GM23338 (cell line): ENCODE results near the gene DIO1. TPM values are rescaled to one million over a fixed set of nuclear protein-coding genes. Genes with fewer than 3 reads are reported as not detected.

ENCODE experiments used
- ATAC-seq: fragments of 200-7000 bp; cut with Tn5 transposase; 3 replicates; pipeline ENCODE4 v1.9.1; 2020
- DNase-seq: peaks from one replicate; pipeline ENCODE4 v3.0.0-alpha.2; 2015; ENCODE audit warnings: low spot score
- H2AFZ ChIP-seq: fragments of 200-600 bp; sonication (generic); 2 replicates; pipeline ENCODE4 v1.8.0; 2016; ENCODE audit warnings: antibody characterized with exemption, mild to moderate bottlenecking, moderate library complexity
- H3F3A ChIP-seq: fragments of 200-600 bp; sonication (generic); replicated peaks from 2 replicates; pipeline ENCODE4 v1.8.0; 2017; ENCODE audit warnings: antibody characterized with exemption, mixed run types, low read depth
- H3K27ac ChIP-seq: fragments of 200-600 bp; sonication (generic); 2 replicates; pipeline ENCODE4 v1.6.1; 2016; ENCODE audit warnings: low read depth
- H3K27me3 ChIP-seq: fragments of 200-600 bp; sonication (generic); 2 replicates; pipeline ENCODE4 v1.8.0; 2016; ENCODE audit warnings: mild to moderate bottlenecking, mixed run types, moderate library complexity; ENCODE audit not compliant: insufficient read depth
- H3K36me3 ChIP-seq: fragments of 200-600 bp; sonication (generic); 2 replicates; pipeline ENCODE4 v1.8.0; 2016; ENCODE audit warnings: mild to moderate bottlenecking; ENCODE audit not compliant: insufficient read depth
- H3K4me1 ChIP-seq: fragments of 200-600 bp; sonication (generic); 2 replicates; pipeline ENCODE4 v1.8.0; 2016; ENCODE audit warnings: mild to moderate bottlenecking, moderate library complexity; ENCODE audit not compliant: insufficient read depth
- H3K4me2 ChIP-seq: fragments of 200-600 bp; sonication (generic); 2 replicates; pipeline ENCODE4 v1.7.1; 2017; ENCODE audit warnings: mixed run types
- H3K4me3 ChIP-seq: fragments of 200-600 bp; sonication (generic); 2 replicates; pipeline ENCODE4 v1.6.1; 2016; ENCODE audit warnings: mixed run types
- H3K79me2 ChIP-seq: fragments of 200-600 bp; sonication (generic); replicated peaks from 2 replicates; pipeline ENCODE4 v1.8.0; 2017; ENCODE audit warnings: mild to moderate bottlenecking; ENCODE audit not compliant: insufficient read depth
- H3K9me2 ChIP-seq: fragments of 200-600 bp; sonication (generic); 2 replicates; pipeline ENCODE4 v1.8.0; 2017; ENCODE audit not compliant: insufficient read depth
- H4K20me1 ChIP-seq: fragments of 200-600 bp; sonication (generic); replicated peaks from 2 replicates; pipeline ENCODE4 v1.8.0; 2017; ENCODE audit warnings: mild to moderate bottlenecking; ENCODE audit not compliant: insufficient read depth
- H3K27ac Mint-ChIP-seq: 2 replicates; pipeline ENCODE4 v1.8.0; 2020; ENCODE audit warnings: inconsistent platforms, mild to moderate bottlenecking, moderate library complexity, mixed read lengths
- H3K27me3 Mint-ChIP-seq: 3 replicates; pipeline ENCODE4 v1.8.0; 2022; ENCODE audit warnings: low read depth, mild to moderate bottlenecking, moderate library complexity, mixed read lengths, inconsistent platforms; ENCODE audit not compliant: insufficient read depth, poor library complexity
- H3K36me3 Mint-ChIP-seq: 3 replicates; pipeline ENCODE4 v1.8.0; 2021; ENCODE audit warnings: low read depth, mild to moderate bottlenecking, inconsistent platforms, moderate library complexity, mixed read lengths
- H3K4me1 Mint-ChIP-seq: 3 replicates; pipeline ENCODE4 v1.8.0; 2020; ENCODE audit warnings: mild to moderate bottlenecking, inconsistent platforms, mixed read lengths
- H3K4me3 Mint-ChIP-seq: 3 replicates; pipeline ENCODE4 v1.8.0; 2021; ENCODE audit warnings: moderate library complexity, mild to moderate bottlenecking, inconsistent platforms, mixed read lengths
- H3K9me3 Mint-ChIP-seq: 3 replicates; pipeline ENCODE4 v1.8.0; 2020; ENCODE audit warnings: moderate library complexity, mild to moderate bottlenecking, inconsistent platforms, mixed read lengths
- CREB1 ChIP-seq: fragments of 250-450 bp; sonication (Bioruptor Pico); IDR thresholded peaks from 2 replicates; pipeline ENCODE4 v1.5.0; 2020; ENCODE audit warnings: low read depth, mild to moderate bottlenecking, moderate library complexity
- ETS1 ChIP-seq: IDR thresholded peaks from 2 replicates; pipeline ENCODE4 v1.6.1; 2016; ENCODE audit warnings: antibody characterized with exemption
- EZH2phosphoT487 ChIP-seq: fragments of 200-600 bp; sonication (generic); IDR thresholded peaks from one replicate; pipeline ENCODE4 v1.8.1; 2018; ENCODE audit warnings: antibody characterized with exemption; ENCODE audit not compliant: unreplicated experiment
- POLR2AphosphoS5 ChIP-seq: IDR thresholded peaks from 2 replicates; pipeline ENCODE4 v1.6.1; 2016; ENCODE audit warnings: antibody characterized with exemption, low read depth
- REST ChIP-seq: IDR thresholded peaks from one replicate; pipeline ENCODE4 v1.6.1; 2018; ENCODE audit warnings: antibody characterized with exemption; ENCODE audit not compliant: unreplicated experiment
- STAT1 ChIP-seq: IDR thresholded peaks from one replicate; pipeline ENCODE4 v1.6.1; 2016; ENCODE audit warnings: antibody characterized with exemption; ENCODE audit not compliant: unreplicated experiment
- ZNF331 ChIP-seq: fragments of 250-450 bp; sonication (Bioruptor Pico); IDR thresholded peaks from 2 replicates; pipeline ENCODE4 v1.5.0; 2020; ENCODE audit warnings: low read depth, mild to moderate bottlenecking, moderate library complexity
- polyA plus RNA-seq: library from polyadenylated mRNA; unstranded; fragments of >200 nt; fragmentation: Nextera tagmentation; extraction: Ambion mirVana; gene quantifications from 2 replicates; pipeline ENCODE4 v1.2.1, GENCODE V29; 2016
- total RNA-seq: library from RNA; depleted of rRNA; stranded (reverse); fragments of >200 nt; shearing (Covaris generic); gene quantifications from 2 replicates; pipeline ENCODE4 v1.2.3, GENCODE V29; 2014

Gene DIO1
- total and polyA plus RNA-seq, 2 experiments from 2014 or later: 0.27 TPM; not detected in 1

- TF ChIP-seq ZNF331 (CRISPR knock-in tag) (no peak), EZH2phosphoT487 (no peak)
Observed at GRCh38 chr1:53888681-53889080, 5.3 kb upstream of the DIO1 start (continued).

- H3K36me3 ChIP-seq: no peaks in the 10 kb centered on the region; the same call in 1 of the 2 replicates
- TF ChIP-seq REST (no peak), CREB1 (no peak), POLR2AphosphoS5 (peak; percentile 79), EZH2phosphoT487 (no peak), STAT1 (no peak), ETS1 (peak; percentile 33; the same call in 1 of the 2 replicates)
- H3K4me1 ChIP-seq: peaks cover 5% of the 10 kb centered on the region; the same call in 1 of the 2 replicates
- peak within 1 kb of the TSS; percentile 93 for H3K27ac Mint-ChIP-seq
- H2AFZ ChIP-seq: peak within 1 kb of the TSS; percentile 94
- H3K27ac ChIP-seq: no peak within 1 kb of the TSS
- peaks cover 10% of the 10 kb centered on the region; the same call in 2 of the 3 replicates for H3K4me1 Mint-ChIP-seq
- H3K27me3 ChIP-seq: no peaks in the 10 kb centered on the region
- H3K4me3 Mint-ChIP-seq: peak within 1 kb of the TSS; percentile 98
- H3K4me3 ChIP-seq: peak within 1 kb of the TSS; percentile 80
- H3K27me3 Mint-ChIP-seq: peaks cover 10% of the 10 kb centered on the region
- H3K9me2 ChIP-seq: no peaks in the 10 kb centered on the region
- peak; percentile 98 for ATAC-seq
- peak; percentile 95 for DNase-seq
- no peaks in the 10 kb centered on the region for H4K20me1 ChIP-seq
- no peaks in the 10 kb centered on the region for H3K9me3 Mint-ChIP-seq
- H3K36me3 Mint-ChIP-seq: peaks cover 3% of the 10 kb centered on the region; the same call in 2 of the 3 replicates
- no peaks in the 10 kb centered on the region for H3K79me2 ChIP-seq
- peak within 1 kb of the TSS; percentile 80 for H3K4me2 ChIP-seq
- no peaks in the 10 kb centered on the region; the same call in 1 of the 2 replicates for H3F3A ChIP-seq
Observed at GRCh38 chr1:53889304-53890298, 4.4 kb upstream of the DIO1 start, which contains the start of gene YIPF1. YIPF1 (minus strand) TSS chr1:53889797; CDS start chr1:53888937, 860 bp downstream.
